GM21737 (cell line): Measurements from ENCODE around the gene CPNE9.

Source experiments
- ATAC-seq: cut with Tn5 transposase; IDR thresholded peaks from one replicate; pipeline ENCODE4 v1.9.1; 2021; ENCODE audit warnings: mild to moderate bottlenecking, moderate library complexity; ENCODE audit not compliant: unreplicated experiment

CPNE9 gene

GRCh38 chr3:9686703-9687102 is 16.9 kb upstream of the CPNE9 start:
- no peak for ATAC-seq

GRCh38 chr3:9687514-9687913 is 16.1 kb upstream of the CPNE9 start:
- no peak for ATAC-seq

GRCh38 chr3:9688961-9689360 is 14.7 kb upstream of the CPNE9 start:
- no peak for ATAC-seq

- no peak for ATAC-seq
These were observed 13.9 kb upstream of the CPNE9 start for GRCh38 chr3:9689757-9690156.

GRCh38 chr3:9690451-9691450 is 12.9 kb upstream of the CPNE9 start:
- ATAC-seq, result peak; percentile 95

GRCh38 chr3:9691636-9692035 is 12.0 kb upstream of the CPNE9 start:
- no peak for ATAC-seq

- no peak for ATAC-seq
These were observed 11.2 kb upstream of the CPNE9 start for GRCh38 chr3:9692416-9692815.

GRCh38 chr3:9695345-9695744 is 8.3 kb upstream of the CPNE9 start:
- ATAC-seq, result no peak

- no peak for ATAC-seq
These were observed 7.9 kb upstream of the CPNE9 start for GRCh38 chr3:9695746-9696145.

- ATAC-seq, result no peak
These were observed 7.0 kb upstream of the CPNE9 start for GRCh38 chr3:9696480-9697220.

- ATAC-seq, result no peak
These were observed 5.7 kb upstream of the CPNE9 start for GRCh38 chr3:9697892-9698291.

- no peak for ATAC-seq
These were observed 5.3 kb upstream of the CPNE9 start for GRCh38 chr3:9698293-9698692.

- no peak for ATAC-seq
These were observed 3.1 kb upstream of the CPNE9 start for GRCh38 chr3:9700536-9700935.

- ATAC-seq, result no peak
These were observed 2.6 kb upstream of the CPNE9 start for GRCh38 chr3:9701006-9701405.

GRCh38 chr3:9701711-9702110 is 1.9 kb upstream of the CPNE9 start:
- ATAC-seq, result no peak

GRCh38 chr3:9703240-9703639 is 393 bp upstream of the CPNE9 start:
- ATAC-seq, result no peak

GRCh38 chr3:9704347-9705322 is 1.0 kb downstream of the CPNE9 start:
- ATAC-seq, result no peak

GRCh38 chr3:9710174-9710739 is 6.6 kb downstream of the CPNE9 start:
- no peak for ATAC-seq

GRCh38 chr3:9712415-9712814 is 8.8 kb downstream of the CPNE9 start:
- no peak for ATAC-seq

- ATAC-seq, result no peak
These were observed 9.5 kb downstream of the CPNE9 start for GRCh38 chr3:9713142-9713541.
